Vagina (tissue), 2 donors: ENCODE measurements around the gene FGB.

Experiments
- POLR2A ChIP-seq, 2 donors: fragments of 450-650 bp; IDR thresholded peaks; one replicate each; pipeline ENCODE4 v1.6.1; 2017; ENCODE audit warnings: antibody characterized with exemption in 2 of 2, mild to moderate bottlenecking in 2 of 2, moderate library complexity in 2 of 2
- TF ChIP-seq, protein P1 (sequence below), 3 experiments: fragments of 450-650 bp in 2 of 3; fragments of 200-600 bp in 1 of 3; sonication (generic) in 1 of 3; IDR thresholded peaks; one replicate each; pipeline ENCODE4 v1.5.1; 2017 to 2019; ENCODE audit warnings: antibody characterized with exemption in 3 of 3, mild to moderate bottlenecking in 2 of 3, moderate library complexity in 2 of 3

DNA sequence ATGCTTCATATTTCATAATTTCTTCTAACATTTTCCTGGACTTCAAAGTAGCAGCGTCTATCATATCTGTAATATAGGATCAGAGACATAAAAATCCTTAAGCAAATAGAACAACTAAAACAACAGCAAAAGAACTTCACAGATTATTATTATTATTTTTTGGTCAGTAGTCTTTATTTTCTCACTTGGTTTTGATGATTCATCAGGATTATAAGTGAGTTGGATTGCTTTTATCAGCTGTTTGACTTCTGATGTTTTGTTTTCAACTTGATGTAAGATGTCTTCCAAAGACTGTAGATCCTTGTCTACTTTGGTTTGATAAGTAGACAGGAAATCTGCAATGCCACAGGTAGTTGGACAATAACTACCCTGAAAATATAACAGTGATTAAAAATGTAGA lies 49.0 kb downstream of the FGB start:
- TF ChIP-seq POLR2A (IDR thresholded peaks at IDR 0.05), result no peak
- TF ChIP-seq, protein P1, sequence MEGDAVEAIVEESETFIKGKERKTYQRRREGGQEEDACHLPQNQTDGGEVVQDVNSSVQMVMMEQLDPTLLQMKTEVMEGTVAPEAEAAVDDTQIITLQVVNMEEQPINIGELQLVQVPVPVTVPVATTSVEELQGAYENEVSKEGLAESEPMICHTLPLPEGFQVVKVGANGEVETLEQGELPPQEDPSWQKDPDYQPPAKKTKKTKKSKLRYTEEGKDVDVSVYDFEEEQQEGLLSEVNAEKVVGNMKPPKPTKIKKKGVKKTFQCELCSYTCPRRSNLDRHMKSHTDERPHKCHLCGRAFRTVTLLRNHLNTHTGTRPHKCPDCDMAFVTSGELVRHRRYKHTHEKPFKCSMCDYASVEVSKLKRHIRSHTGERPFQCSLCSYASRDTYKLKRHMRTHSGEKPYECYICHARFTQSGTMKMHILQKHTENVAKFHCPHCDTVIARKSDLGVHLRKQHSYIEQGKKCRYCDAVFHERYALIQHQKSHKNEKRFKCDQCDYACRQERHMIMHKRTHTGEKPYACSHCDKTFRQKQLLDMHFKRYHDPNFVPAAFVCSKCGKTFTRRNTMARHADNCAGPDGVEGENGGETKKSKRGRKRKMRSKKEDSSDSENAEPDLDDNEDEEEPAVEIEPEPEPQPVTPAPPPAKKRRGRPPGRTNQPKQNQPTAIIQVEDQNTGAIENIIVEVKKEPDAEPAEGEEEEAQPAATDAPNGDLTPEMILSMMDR (IDR thresholded peaks at IDR 0.05), result no peak
